H1 (cell line): Measurements from ENCODE around the gene DCLK1.

Experiments used
- ATF3 ChIP-seq: IDR thresholded peaks from 2 replicates; pipeline ENCODE4 v1.6.1; 2011; ENCODE audit warnings: low read depth, mild to moderate bottlenecking, low read length; ENCODE audit not compliant: insufficient read depth
- EP300 ChIP-seq, 2 experiments: IDR thresholded peaks; 1 replicate in 1 of 2; 2 replicates in 1 of 2; pipeline ENCODE4 v1.6.1; 2011 to 2012; ENCODE audit warnings: low read depth in 2 of 2, low read length in 2 of 2, mild to moderate bottlenecking in 2 of 2, borderline replicate concordance in 1 of 2, inconsistent platforms in 1 of 2, moderate library complexity in 1 of 2
- POLR2A ChIP-seq, 2 experiments: IDR thresholded peaks; 1 replicate in 1 of 2; 2 replicates in 1 of 2; pipeline ENCODE4 v1.6.1; 2011; ENCODE audit warnings: low read depth in 2 of 2, low read length in 2 of 2, mild to moderate bottlenecking in 2 of 2; ENCODE audit errors: control extremely low read depth in 1 of 2
- SP1 ChIP-seq: IDR thresholded peaks from 2 replicates; pipeline ENCODE4 v1.6.1; 2011; ENCODE audit warnings: low read depth, low read length
- TF ChIP-seq, protein P1 (sequence below), 3 experiments: IDR thresholded peaks; 1 replicate in 2 of 3; 2 replicates in 1 of 3; pipeline versions ENCODE4 v1.5.1 to v1.6.1; 2011; ENCODE audit warnings: low read length in 3 of 3, mild to moderate bottlenecking in 3 of 3, inconsistent platforms in 2 of 3, low read depth in 1 of 3, moderate library complexity in 1 of 3; ENCODE audit not compliant: insufficient read depth in 1 of 3; ENCODE audit errors: control extremely low read depth in 1 of 3
- TF ChIP-seq, protein P2 (sequence below): IDR thresholded peaks from 2 replicates; pipeline ENCODE4 v1.6.1; 2012; ENCODE audit warnings: inconsistent platforms
- TF ChIP-seq, protein P3 (sequence below): IDR thresholded peaks from 2 replicates; pipeline ENCODE4 v1.6.1; 2011; ENCODE audit warnings: low read length, improper control_type of control experiment
- TF ChIP-seq, protein P4 (sequence below): IDR thresholded peaks from 2 replicates; pipeline ENCODE4 v1.6.1; 2012; ENCODE audit warnings: low read length, inconsistent platforms

GRCh38 chr13:35780613-35781012 lies 350.6 kb downstream of the DCLK1 start:
- TF ChIP-seq, protein P1, sequence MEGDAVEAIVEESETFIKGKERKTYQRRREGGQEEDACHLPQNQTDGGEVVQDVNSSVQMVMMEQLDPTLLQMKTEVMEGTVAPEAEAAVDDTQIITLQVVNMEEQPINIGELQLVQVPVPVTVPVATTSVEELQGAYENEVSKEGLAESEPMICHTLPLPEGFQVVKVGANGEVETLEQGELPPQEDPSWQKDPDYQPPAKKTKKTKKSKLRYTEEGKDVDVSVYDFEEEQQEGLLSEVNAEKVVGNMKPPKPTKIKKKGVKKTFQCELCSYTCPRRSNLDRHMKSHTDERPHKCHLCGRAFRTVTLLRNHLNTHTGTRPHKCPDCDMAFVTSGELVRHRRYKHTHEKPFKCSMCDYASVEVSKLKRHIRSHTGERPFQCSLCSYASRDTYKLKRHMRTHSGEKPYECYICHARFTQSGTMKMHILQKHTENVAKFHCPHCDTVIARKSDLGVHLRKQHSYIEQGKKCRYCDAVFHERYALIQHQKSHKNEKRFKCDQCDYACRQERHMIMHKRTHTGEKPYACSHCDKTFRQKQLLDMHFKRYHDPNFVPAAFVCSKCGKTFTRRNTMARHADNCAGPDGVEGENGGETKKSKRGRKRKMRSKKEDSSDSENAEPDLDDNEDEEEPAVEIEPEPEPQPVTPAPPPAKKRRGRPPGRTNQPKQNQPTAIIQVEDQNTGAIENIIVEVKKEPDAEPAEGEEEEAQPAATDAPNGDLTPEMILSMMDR (IDR thresholded peaks at IDR 0.05; ENCODE audit: control extremely low read depth in 1 of 3, insufficient read depth in 1 of 3, low read depth in 1 of 3, low read length in 3 of 3) = no peak
- TF ChIP-seq POLR2A (IDR thresholded peaks at IDR 0.05; ENCODE audit: control extremely low read depth in 1 of 2, low read depth in 2 of 2, low read length in 2 of 2) (no peak), SP1 (no peak), EP300 (IDR thresholded peaks at IDR 0.05; ENCODE audit: borderline replicate concordance in 1 of 2, low read depth in 2 of 2, low read length in 2 of 2) (no peak), ATF3 (no peak)
- TF ChIP-seq, protein P2, sequence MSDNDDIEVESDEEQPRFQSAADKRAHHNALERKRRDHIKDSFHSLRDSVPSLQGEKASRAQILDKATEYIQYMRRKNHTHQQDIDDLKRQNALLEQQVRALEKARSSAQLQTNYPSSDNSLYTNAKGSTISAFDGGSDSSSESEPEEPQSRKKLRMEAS = no peak
- TF ChIP-seq, protein P3, sequence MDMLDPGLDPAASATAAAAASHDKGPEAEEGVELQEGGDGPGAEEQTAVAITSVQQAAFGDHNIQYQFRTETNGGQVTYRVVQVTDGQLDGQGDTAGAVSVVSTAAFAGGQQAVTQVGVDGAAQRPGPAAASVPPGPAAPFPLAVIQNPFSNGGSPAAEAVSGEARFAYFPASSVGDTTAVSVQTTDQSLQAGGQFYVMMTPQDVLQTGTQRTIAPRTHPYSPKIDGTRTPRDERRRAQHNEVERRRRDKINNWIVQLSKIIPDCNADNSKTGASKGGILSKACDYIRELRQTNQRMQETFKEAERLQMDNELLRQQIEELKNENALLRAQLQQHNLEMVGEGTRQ = no peak
- TF ChIP-seq, protein P4, sequence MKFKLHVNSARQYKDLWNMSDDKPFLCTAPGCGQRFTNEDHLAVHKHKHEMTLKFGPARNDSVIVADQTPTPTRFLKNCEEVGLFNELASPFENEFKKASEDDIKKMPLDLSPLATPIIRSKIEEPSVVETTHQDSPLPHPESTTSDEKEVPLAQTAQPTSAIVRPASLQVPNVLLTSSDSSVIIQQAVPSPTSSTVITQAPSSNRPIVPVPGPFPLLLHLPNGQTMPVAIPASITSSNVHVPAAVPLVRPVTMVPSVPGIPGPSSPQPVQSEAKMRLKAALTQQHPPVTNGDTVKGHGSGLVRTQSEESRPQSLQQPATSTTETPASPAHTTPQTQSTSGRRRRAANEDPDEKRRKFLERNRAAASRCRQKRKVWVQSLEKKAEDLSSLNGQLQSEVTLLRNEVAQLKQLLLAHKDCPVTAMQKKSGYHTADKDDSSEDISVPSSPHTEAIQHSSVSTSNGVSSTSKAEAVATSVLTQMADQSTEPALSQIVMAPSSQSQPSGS = no peak
